Stimulated activated CD4-positive, alpha-beta T cell treated with anti-CD3 and anti-CD28 coated beads, Interleukin-1b, Interleukin-23, amount 100 ng/mL, for 1 hour (primary cell): ENCODE results near the gene CACNA2D3.
"Not testable (repeated sequence)": the region's sequence is repeated elsewhere in the genome, so short reads cannot be mapped to it uniquely, and the experiment has no call there.

Experiments
- DNase-seq, 2 donors: peaks; one replicate each; pipeline ENCODE4 v3.0.0-alpha.2; 2020; ENCODE audit warnings: low read depth in 2 of 2

The CACNA2D3 gene

GRCh38 chr3:54122324-54123002 lies at the start of gene CACNA2D3:
TSS of gene CACNA2D3 (plus strand) at chr3:54122552.
- DNase-seq = no peak

- DNase-seq = no peak
Observed at GRCh38 chr3:54073386-54073785, 49.0 kb upstream of the CACNA2D3 start.

GRCh38 chr3:54079314-54079713 lies 43.0 kb upstream of the CACNA2D3 start:
- no peak for DNase-seq

DNA sequence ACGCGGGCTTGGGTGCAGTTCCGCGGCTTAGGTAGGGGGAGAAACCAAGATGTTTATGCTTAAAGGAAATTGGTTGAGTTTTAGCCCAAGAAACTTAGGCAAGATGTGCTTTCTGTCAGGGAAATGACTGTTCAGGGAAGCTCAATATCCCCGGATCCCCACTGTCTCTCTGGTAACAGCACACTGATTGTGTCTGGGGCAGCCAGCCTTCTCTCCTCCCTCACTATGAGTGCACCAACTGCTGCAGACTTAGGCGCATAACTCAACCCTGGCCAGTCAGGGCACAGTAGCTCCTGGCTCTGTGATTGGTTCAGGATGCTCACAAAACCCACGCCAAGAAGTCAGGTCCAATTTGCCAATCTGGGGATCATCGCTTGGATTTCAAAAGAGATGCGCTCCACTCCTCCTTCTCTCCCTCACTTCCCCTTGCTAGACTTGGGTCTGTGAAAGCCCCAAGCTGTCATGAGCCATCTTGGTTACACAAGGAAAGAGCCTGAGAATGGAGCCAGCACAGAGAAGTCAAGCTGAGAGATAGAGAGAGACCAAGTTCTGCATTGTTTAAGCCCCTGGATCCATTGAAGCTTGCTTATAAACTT lies 42.5 kb upstream of the CACNA2D3 start:
- DNase-seq = no peak

DNA sequence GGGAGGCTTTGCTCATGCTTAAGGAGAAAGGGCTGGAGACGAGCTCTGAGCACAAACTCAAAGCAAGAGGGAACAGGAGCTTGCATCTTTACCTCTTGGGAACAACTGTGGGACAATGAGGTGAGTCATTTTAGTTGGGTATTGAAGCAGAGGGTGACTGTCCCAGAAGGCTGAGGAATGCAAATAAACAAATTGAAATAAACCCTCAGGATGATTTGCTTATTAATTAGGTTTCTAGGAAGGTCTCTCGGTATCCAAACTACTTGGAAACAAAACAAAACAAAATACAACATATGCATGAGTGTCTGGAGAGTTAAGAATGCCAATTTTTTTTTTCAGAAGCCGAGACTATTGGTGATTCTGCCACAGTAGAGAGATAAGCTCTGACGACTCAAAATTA lies 38.4 kb upstream of the CACNA2D3 start:
- DNase-seq = no peak

GRCh38 chr3:54085936-54086335 lies 36.4 kb upstream of the CACNA2D3 start:
- no peak for DNase-seq

DNA sequence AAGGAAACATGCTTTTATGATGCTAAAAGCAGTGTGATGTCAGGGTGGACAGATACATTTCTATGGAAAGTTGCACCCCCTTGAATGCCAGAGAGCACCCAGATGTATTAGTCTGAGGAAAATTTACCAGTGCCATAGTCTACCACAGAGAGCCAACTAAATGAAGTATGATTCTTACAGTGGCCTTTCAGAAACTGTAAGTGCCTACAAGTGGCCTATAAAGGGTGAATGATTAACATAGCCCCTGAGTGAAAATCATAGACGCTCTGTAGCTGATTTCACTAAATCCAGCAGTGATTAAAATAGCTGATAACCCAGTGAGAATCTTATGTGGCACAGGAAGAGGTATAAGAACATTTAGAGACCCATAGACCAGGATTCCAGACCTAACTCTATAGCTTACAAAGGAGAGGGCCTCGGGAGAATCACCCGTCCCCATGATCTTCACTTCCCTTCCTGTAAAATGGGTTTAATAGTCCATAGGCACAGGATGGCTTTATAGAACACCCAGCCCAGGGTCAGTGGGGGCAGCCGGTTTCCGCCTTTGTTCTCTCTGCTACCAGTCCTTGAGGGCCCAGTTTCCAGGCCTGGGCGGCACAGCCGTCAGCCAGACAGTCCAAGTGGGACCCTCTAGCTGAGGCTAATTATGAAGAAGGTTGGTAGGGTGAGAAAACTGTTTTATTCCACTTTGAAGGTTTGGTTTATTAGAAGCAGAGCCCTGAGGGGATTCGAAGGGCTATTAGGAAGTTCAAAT lies 35.5 kb upstream of the CACNA2D3 start:
- no peak for DNase-seq

DNA sequence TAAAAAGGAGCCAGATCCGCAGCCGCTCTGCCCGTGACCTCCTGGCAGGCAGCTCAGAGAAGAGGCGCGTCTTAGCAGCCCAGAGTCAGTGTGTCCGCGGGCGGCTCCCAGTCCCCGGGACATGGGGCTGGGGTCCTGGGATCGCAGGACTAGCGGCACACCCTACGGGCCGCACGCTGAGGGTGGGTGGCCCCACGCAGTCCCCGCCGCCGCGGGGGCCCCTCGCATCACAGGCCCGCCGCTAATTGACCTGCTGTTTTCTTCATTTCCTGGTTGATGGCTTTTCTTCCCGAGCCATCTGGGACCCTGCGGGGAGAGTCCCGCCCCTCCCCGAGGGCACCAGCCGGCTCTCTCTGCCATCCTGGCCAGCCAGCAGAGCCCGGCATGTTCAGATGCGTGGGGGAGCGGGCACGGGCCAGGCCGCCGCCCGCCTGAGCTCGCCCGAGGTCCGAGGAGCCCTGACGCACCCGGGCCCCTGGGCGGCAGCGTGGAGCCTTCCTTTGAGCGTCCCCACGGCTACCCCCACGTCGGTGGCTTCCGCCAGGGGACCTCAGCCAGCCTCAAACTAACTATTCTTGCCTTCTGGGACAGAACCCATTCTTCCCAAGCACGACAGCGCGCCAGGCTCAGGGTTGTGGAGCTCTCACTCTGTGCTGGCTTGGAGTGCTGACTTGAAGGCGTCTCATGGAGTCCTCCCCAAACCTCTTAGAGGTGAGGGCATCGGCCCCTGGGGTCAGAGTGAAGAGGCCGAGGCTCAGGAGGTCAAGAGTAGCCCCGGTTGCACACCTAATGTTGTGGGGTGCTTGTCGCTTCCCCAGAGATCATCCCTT lies 34.6 kb upstream of the CACNA2D3 start:
- no peak for DNase-seq

DNA sequence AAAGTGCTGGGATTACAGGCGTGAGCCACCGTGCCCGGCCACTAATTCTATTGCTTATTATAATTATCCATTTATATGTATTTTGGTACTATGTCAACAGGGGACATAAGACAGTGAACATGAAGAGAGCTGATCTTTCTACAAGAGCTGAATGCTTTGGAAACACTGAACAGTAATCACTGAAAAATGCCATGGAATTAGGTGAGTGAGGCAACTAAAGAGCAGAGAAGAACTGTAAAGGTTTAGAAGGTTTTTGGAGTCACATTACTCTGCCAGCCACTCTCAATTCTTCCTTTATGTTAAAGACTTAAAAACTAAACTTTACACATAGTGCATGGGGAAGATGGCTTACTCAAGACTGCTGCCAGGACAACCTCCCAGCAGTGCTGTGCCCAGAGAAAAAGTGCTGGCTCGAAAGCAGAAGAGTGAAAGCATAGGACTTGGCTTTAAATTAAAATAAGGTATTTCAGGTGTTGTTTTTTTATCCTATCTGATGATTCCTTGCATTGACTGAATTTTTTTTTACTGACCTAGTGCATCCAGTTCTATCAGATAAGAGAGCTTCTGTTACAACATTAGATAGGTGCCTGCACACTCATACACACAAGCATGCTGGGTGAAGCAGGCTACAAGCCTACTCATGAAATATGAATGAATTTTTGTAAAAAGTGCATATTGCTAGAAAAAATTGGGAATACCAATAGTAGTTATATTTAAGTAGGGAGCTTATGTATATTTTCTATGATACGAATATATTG lies 28.7 kb upstream of the CACNA2D3 start:
- no peak for DNase-seq

DNA sequence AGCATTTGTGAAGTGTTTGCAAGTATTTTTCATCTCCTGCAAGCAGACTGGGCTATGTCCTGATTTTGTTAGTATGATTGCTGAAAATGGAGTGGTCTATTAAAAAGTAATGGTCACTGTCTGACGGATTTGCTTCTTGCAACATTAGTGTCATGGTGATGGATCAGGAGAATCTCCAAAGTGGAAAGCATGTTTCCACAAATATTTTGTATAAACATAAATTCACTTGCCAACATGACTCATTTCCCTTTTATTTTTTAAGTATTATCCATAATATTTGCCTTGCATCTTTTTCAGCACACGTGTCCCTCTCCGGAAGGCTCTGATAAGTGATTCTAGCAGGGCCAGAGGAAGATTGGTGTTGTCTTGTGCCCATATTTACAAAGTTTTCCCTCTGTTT lies 27.4 kb upstream of the CACNA2D3 start:
- DNase-seq = no peak

DNA sequence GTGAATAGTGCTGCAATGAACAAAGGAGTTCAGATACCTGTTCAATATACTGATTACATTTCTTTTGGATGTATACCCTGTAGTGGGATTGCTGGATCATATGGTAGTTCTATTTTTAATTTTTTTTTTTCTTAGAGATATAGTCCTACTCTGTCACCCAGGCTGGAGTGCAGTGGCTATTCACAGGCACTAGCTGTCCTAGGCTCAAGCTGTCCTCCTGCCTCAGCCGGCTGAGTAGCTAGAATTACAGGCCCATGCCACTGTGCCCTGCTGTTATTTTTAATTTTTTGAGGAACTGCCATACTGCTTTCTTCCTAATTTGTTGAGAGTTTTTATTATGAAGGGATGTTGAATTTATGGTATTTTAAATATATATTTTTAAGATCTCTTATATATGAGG lies 23.0 kb upstream of the CACNA2D3 start:
- no peak for DNase-seq

DNA sequence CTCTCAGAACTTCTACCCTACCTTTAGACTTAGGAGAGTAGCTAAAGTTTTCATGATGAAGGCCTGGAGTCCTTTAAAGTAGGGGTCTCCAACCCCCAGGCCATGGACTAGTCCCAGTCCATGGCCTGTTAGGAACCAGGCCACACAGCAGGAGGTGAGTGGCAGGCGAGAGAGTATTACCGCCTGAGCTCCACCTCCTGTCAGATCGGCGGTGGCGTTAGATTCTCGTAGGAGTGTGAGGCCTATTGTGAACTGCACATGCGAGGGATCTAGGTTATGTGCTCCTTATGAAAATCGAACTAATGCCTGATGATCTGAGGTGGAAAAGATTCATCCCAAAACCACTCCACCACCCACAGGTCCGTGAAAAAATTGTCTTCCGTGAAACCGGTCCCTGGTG lies 18.3 kb upstream of the CACNA2D3 start:
- no peak for DNase-seq

- DNase-seq = not testable (repeated sequence)
Observed at GRCh38 chr3:54116129-54116528, 6.2 kb upstream of the CACNA2D3 start.

DNA sequence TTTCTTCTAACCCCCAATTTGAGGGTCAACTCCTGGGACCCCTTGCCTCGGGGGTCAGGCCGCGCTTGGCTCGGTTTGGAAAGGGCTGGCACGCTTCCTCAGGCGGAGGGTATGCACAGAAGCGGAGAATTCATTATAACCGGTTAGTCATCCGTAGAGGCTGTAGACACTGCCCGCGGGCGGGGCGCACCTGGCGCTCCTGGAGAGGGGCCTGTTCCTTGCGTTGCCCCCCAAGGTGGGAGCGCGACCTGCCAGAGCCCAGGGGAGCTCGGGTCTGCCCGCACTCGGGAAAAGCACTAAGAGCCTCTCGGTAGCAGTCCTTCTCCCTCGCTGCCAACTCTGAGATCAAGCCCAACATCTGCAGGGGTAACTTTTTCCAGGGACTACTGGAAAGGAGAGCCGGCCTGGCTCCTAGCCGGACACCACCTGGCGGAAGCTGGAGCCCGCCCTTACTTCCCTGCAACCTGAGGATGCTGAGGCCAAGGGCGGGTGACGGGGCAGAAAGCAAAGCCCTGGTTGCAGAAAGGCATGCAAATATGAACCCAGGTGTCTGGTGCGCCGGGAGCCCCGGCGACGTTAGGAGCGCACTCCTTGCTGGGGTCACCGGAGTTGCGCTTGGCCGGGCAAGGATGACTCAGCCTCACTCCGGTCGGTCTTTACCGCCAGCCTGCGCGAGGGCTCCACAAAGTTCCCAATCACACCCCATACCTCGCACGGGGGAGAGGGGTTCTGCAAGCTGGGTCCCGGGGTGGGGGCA lies 1.5 kb upstream of the CACNA2D3 start:
- DNase-seq = no peak

DNA sequence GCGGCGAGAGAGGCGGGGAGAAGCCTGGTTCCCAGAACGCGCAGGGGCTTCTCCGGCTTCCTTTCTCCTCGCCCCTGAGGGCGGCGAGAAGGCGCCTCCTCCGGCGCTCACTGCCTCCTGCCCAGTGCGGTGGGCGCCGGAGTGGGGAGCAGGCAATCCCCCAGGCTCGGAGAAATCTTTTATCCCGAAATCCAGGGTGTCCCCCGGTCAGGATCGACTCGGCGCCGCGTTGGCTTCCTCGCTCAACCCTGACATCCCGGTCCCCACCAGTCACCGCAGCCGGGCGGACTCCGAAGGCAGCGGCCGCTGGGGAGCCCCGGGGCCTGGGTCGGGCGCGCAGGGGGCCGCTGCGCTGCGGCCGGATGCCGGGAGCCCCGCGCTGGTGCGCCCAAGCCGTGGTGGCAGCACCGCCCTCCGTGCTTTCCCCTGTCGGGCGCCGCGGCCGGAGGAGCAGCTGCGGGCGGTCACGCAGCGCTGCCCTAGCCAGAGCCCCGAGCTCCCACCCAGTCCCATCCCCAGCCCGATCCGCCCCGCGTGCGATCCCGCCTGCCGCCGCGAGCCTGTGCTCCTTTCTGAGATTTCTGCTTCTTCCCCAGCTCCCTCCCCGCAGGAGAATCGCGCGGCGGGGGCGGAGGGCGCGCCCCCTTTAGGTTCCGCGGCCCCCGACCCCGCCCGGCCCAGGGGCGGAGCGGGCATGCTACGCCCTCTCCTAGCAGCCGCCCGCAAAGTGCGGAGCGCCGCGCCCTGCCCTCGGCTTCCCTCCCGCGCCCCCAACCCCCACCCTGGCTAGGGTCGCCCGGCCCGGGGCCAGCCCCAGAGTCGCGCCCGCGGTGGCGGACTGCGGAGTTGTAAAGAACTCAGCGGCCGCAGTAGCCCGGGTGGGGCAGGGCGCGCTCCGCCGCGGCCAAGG lies 683 bp upstream of the CACNA2D3 start:
- no peak for DNase-seq

DNA sequence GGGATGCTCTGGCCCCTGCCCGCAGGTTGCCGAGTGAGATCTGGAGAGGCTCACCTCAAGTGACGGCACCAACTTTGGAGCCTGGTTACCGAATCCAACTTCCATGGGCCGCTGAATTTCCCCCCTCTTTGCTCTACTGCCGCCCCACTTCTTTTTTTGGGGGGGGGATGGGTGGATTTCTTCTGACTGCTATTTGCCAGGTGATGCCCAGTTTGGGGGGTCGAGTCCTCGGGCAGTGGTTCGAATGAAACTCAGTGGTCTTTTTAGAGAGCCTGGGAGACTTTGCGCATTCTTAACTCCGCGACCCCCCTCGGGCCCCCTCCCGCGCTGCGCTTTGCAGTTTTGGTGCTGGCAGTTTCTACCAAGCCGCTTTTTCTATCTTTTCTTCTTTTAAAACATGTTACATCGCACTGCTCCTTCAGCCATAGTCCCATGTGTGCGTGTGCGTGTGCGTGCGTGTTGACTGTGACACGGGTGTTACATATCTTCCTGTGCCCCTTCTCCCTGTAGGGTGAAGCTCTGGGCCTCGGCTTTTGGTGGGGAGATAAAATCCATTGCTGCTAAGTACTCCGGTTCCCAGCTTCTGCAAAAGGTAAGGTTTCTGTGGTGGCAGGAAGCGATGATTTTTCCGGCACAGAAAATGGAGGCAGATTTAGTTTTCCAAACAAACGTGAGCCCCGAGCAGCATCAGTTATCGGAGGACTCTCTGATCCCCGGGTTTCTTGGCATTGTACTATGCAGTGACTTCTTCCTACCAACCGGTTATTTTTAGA lies 837 bp downstream of the CACNA2D3 start:
- DNase-seq = no peak

DNA sequence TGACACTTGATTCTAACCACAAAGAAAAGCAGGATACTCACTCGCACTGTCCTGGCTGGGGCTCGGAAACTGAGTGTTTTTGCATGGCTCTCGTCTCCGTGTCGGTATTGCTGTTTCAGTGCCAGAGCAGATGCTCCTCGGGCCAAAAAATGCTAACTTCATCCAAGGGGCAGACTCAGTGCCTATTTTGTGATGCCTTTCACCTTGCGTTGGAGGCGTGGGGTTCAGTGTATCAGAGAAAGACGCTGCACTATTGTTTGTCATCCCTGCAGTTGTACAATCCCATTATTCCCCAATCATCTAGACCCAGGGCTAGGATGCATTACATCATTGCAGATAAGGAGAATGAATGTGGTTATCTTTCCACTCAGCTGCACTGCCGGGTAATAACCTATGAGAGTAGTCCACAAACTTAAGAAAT lies 1.4 kb downstream of the CACNA2D3 start:
- no peak for DNase-seq

GRCh38 chr3:54125300-54125699 lies 2.9 kb downstream of the CACNA2D3 start:
- DNase-seq = no peak

GRCh38 chr3:54126551-54126950 lies 4.2 kb downstream of the CACNA2D3 start:
- DNase-seq = no peak
